ENCODE data around the gene DYNLT4. TPM values are rescaled to one million over a fixed set of nuclear protein-coding genes. Genes with fewer than 3 reads are reported as not detected.

DYNLT4 gene
- total RNA-seq, 4 donors from 2014 or later: 1.4 TPM; not detected in 3

- no peaks in the 10 kb centered on the region for H3K27me3 ChIP-seq
- DNase-seq: no peak
- no peaks in the 10 kb centered on the region for H3K36me3 ChIP-seq
- H3K9me3 ChIP-seq: no peaks in the 10 kb centered on the region
- in situ Hi-C loops (cut with MboI; ENCODE audit: low pct_ligation_motif_present in 1 of 4, low pct_unique_long_range_greater_than_20kb in 1 of 4, low sequenced_read_pairs in 3 of 4): loop anchor here in 2 of 4 donors (25.0 kb wide), 2 partner anchors 219 to 519 kb away; partner anchors contain the start of genes HECTD3 (in 1 of the 2) and UROD (in 1 of the 2)
- H3K4me1 ChIP-seq: peaks cover 0 to 12% (median 0%) of the 10 kb centered on the region in 4 donors
- no peak for TF ChIP-seq POLR2A (IDR thresholded peaks at IDR 0.05)
- TF ChIP-seq EP300 (IDR thresholded peaks at IDR 0.05; ENCODE audit: low read depth): no peak
- TF ChIP-seq POLR2AphosphoS5 (IDR thresholded peaks at IDR 0.05): no peak
- TF ChIP-seq CTCF (IDR thresholded peaks at IDR 0.05): no peak
- no peak overlapping the region for H3K27ac ChIP-seq
- intact Hi-C loops (cut with DNase I; ENCODE audit: low total_unique reads): no loop called here
- WGBS, 2 donors (ENCODE audit: low coverage in 1 of 2): 71 to 88% methylated on average over 3 to 9 of the region's 9 CpGs
- no peak overlapping the region for H3K4me3 ChIP-seq
Measured at GRCh38 chr1:44792736-44793502, 14.2 kb downstream of the DYNLT4 start.

- in situ Hi-C loops (cut with MboI; ENCODE audit: low pct_ligation_motif_present in 1 of 4, low pct_unique_long_range_greater_than_20kb in 1 of 4, low sequenced_read_pairs in 3 of 4) (loop anchor here in 2 of 4 donors (25.0 kb wide), 2 partner anchors 221 to 521 kb away; partner anchors contain the start of genes HECTD3 (in 1 of the 2) and UROD (in 1 of the 2)), intact Hi-C loops (cut with DNase I; ENCODE audit: low total_unique reads) (no loop called here)
- Histone ChIP-seq H3K36me3 (no peaks in the 10 kb centered on the region), H3K27ac (peak overlapping the region in 2 of 4 donors; percentile 12 to 22), H3K27me3 (no peaks in the 10 kb centered on the region), H3K4me3 (no peak overlapping the region), H3K4me1 (peaks cover 0 to 17% (median 4%) of the 10 kb centered on the region in 4 donors), H3K9me3 (no peaks in the 10 kb centered on the region)
- no peak for TF ChIP-seq POLR2A (IDR thresholded peaks at IDR 0.05)
- TF ChIP-seq POLR2AphosphoS5 (IDR thresholded peaks at IDR 0.05): no peak
- TF ChIP-seq CTCF (IDR thresholded peaks at IDR 0.05): no peak
- TF ChIP-seq EP300 (IDR thresholded peaks at IDR 0.05; ENCODE audit: low read depth): no peak
- peak; percentile 27 for DNase-seq
- 66% methylated on average over 7 of the region's 7 CpGs; no CpG with 5 or more reads in 1 of the 2 donors for WGBS, 2 donors (ENCODE audit: low coverage in 1 of 2)
Measured at GRCh38 chr1:44790968-44791801, 16.0 kb downstream of the DYNLT4 start.

GRCh38 chr1:44788120-44788860, 18.9 kb downstream of the DYNLT4 start, which contains the start of gene BEST4:
BEST4 (minus strand) TSS chr1:44788170; CDS start chr1:44787705, 465 bp downstream.
- H3K4me3 ChIP-seq: no peak within 1 kb of the TSS
- peaks cover 11 to 40% (median 22%) of the 10 kb centered on the region in 4 donors for H3K4me1 ChIP-seq
- TF ChIP-seq POLR2A (IDR thresholded peaks at IDR 0.05) (no peak), EP300 (IDR thresholded peaks at IDR 0.05; ENCODE audit: low read depth) (no peak), POLR2AphosphoS5 (IDR thresholded peaks at IDR 0.05) (no peak), CTCF (IDR thresholded peaks at IDR 0.05) (no peak)
- no peaks in the 10 kb centered on the region for H3K9me3 ChIP-seq
- 86% methylated on average over 8 of the region's 9 CpGs; no CpG with 5 or more reads in 1 of the 2 donors for WGBS, 2 donors (ENCODE audit: low coverage in 1 of 2)
- intact Hi-C loops (cut with DNase I; ENCODE audit: low total_unique reads) (loop anchor here (1.0 to 10.0 kb wide), 2 partner anchors 28 to 47 kb away; no protein-coding TSS in a partner anchor), in situ Hi-C loops (cut with MboI; ENCODE audit: low pct_ligation_motif_present in 1 of 4, low pct_unique_long_range_greater_than_20kb in 1 of 4, low sequenced_read_pairs in 3 of 4) (loop anchor here in 2 of 4 donors (25.0 kb wide), 2 partner anchors 224 to 524 kb away; partner anchors contain the start of genes HECTD3 (in 1 of the 2) and UROD (in 1 of the 2))
- H3K36me3 ChIP-seq: no peaks in the 10 kb centered on the region
- H3K27me3 ChIP-seq: no peaks in the 10 kb centered on the region
- H3K27ac ChIP-seq: no peak within 1 kb of the TSS
- no peak for DNase-seq
